WI38 (cell line): Measurements from ENCODE around the gene S100A8.

Source experiments
- H3K4me3 ChIP-seq: 2 replicates; pipeline ENCODE4 v1.5.1; 2011; ENCODE audit warnings: low read depth, mild to moderate bottlenecking, control low read depth, low read length
- CTCF ChIP-seq: IDR thresholded peaks from 2 replicates; pipeline ENCODE4 v1.5.1; 2012; ENCODE audit warnings: low read depth, mild to moderate bottlenecking, control low read depth, low read length

S100A8 gene

GRCh38 chr1:153370146-153370545 is 20.7 kb downstream of the S100A8 start:
- H3K4me3 ChIP-seq = no peak overlapping the region
- no peak for TF ChIP-seq CTCF

DNA sequence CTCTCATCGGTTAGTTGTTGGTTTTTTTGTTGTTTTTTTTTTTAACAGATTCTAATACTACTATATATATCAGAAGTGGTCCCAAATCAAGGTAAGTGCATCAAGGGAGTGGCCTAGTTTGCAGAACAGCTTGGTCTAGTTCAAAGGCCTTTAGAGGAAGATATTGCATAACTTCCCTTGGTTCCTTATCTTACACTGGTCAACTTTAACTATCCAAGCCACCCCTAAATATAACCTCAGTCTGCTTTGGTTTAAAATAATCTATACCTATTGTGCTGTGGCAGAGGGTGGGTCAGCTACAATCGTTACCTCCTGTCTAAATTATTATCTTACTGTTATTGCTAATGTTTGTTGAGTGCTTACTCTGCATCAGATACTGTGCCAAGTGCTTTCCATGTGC is 22.4 kb downstream of the S100A8 start:
- TF ChIP-seq CTCF = no peak

GRCh38 chr1:153367090-153367489 is 23.8 kb downstream of the S100A8 start:
- H3K4me3 ChIP-seq = no peak overlapping the region
- TF ChIP-seq CTCF = no peak

More for the DNA sequence above, 22.4 kb downstream of the S100A8 start:
- H3K4me3 ChIP-seq = no peak overlapping the region

DNA sequence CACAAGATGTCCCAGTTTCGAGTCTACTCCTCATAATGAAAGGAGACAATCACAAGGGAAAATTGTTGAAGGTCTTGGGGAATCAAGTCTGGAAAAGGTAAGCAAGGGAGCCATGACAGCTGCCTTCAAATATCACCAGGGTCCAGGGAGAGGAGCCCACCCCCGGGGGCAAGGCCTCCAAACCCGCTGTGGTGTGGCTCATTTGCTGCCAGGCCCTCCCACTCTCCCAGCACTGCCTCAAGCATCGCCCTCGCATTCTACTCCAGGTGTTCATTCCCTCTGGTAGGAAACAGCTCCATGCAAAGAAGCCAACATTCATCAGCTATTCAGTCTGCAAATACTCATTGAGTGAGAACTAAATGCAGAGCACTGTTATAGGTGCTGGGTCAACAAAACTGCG is 24.6 kb downstream of the S100A8 start:
- no peak for TF ChIP-seq CTCF
- H3K4me3 ChIP-seq = no peak overlapping the region

- TF ChIP-seq CTCF = no peak
- no peak overlapping the region for H3K4me3 ChIP-seq
Observed at GRCh38 chr1:153365696-153366095, 25.2 kb downstream of the S100A8 start.

DNA sequence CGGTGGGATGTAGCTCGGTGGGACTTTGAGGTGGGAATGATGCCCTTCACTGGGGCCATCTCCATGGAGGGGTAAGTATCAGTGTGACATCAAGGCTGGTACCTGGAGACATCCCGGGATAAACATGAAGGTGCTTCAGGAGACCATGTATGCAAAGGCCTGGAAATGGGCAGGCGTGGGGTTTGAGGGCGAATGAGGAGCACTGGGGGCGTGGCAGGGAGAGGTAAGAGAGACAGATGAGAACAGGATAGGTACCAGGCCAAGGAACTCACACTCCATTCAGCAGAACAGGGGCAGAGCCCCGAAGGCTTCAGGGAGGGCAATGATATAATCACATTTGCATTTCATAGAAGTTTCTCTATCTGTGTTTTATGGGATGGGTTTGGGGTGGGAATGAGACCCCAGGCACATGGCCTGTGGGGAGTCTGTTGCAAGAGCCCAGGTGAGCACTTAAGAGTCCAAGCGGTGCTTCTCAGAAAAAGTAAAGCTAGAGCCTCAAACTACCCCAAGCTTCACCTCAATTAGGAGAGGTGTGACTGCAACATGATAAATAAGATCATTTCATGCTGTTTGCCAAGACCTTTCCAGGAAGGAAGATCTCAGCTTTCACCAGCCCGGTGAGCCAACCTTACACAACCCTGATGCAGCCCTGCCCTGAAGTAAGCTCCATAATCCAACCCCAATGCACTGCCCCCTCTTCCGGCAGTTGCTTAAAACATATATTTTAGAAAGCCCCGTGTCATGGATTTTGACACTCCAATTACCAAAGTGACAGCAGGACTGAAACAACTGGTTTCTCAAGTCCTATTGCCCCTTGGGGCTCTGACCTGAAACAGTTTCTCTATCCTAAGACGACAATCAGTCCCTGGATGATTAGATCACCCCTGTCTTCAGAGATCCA is 25.9 kb downstream of the S100A8 start:
- no peak overlapping the region for H3K4me3 ChIP-seq
- TF ChIP-seq CTCF = no peak

DNA sequence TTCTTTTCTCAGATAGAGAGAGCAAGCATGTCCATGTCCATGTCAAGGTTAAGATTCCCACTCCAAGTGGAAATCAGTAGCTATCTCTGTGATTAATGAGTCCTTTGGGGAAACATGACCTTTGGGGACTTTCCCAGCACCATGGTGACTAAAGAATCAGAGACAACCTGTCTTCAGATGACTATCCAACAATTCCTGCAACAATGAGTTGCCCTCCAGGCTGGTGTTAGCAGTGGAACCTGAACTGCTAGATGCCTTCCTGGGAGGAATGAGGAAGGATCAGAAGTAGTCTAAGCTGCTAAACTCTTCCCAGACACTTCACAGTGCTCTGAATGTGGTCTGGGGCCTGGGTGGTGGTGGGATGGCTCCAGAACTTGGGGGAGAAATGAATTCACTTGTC is 26.7 kb downstream of the S100A8 start:
- no peak overlapping the region for H3K4me3 ChIP-seq
- TF ChIP-seq CTCF = no peak
